Measurements from ENCODE around the gene MGAT4D.

- TF ChIP-seq CTCF (IDR thresholded peaks at IDR 0.05 in 4 of 5, conservative IDR thresholded peaks at IDR 0.05 in 1 of 5) = no peak
- no peak for TF ChIP-seq POLR2A (IDR thresholded peaks at IDR 0.05)
These were observed 70.1 kb downstream of the MGAT4D start for GRCh38 chr4:140427919-140428471.

Data from gastrocnemius medialis (tissue), 4 donors.